WTC11 (cell line): ENCODE results near the gene OR2AJ1. TPM values are rescaled to one million over a fixed set of nuclear protein-coding genes. Genes with fewer than 3 reads are reported as not detected.

ENCODE experiments used
- ATAC-seq: fragments of 200-7000 bp; cut with Tn5 transposase; 2 replicates; pipeline ENCODE4 v1.10.0; 2021; ENCODE audit warnings: mild to moderate bottlenecking, moderate library complexity
- CTCF ChIA-PET: fragments of 300-600 bp; sonication (Branson Sonifier 250); formaldehyde crosslinking; loops from one replicate; lab custom pipeline; 2021; ENCODE audit warnings: antibody characterized with exemption; lab: Charles Lee
- POLR2A ChIA-PET: fragments of 350-600 bp; sonication (Branson Sonifier 250); formaldehyde crosslinking; loops from one replicate; lab custom pipeline; 2021; ENCODE audit warnings: antibody characterized with exemption; lab: Charles Lee
- DNase-seq: peaks from one replicate; pipeline ENCODE4 v3.0.0; 2021; ENCODE audit warnings: low spot score
- H3K27ac Mint-ChIP-seq: 2 replicates; pipeline ENCODE4 v1.8.0; 2021; ENCODE audit warnings: mixed read lengths
- H3K27me3 Mint-ChIP-seq: 2 replicates; pipeline ENCODE4 v1.8.0; 2021; ENCODE audit warnings: low read depth, mild to moderate bottlenecking, moderate library complexity, mixed read lengths
- H3K36me3 Mint-ChIP-seq: 2 replicates; pipeline ENCODE4 v1.8.0; 2021; ENCODE audit warnings: mixed read lengths
- H3K4me1 Mint-ChIP-seq: 2 replicates; pipeline ENCODE4 v1.8.0; 2022; ENCODE audit warnings: mixed read lengths
- H3K4me3 Mint-ChIP-seq: 2 replicates; pipeline ENCODE4 v1.8.0; 2021; ENCODE audit warnings: mild to moderate bottlenecking, moderate library complexity, mixed read lengths
- H3K9me3 Mint-ChIP-seq: 2 replicates; pipeline ENCODE4 v1.8.0; 2021; ENCODE audit warnings: mixed read lengths
- ARID4B ChIP-seq: sonication (generic); formaldehyde crosslinking; IDR thresholded peaks from 2 replicates; pipeline ENCODE4 v1.8.0; 2023; ENCODE audit warnings: missing genetic modification reagents, mild to moderate bottlenecking, borderline replicate concordance
- ATF6 ChIP-seq: sonication (generic); formaldehyde crosslinking; IDR thresholded peaks from 2 replicates; pipeline ENCODE4 v1.8.1; 2023; ENCODE audit warnings: mild to moderate bottlenecking, missing genetic modification reagents
- EMX1 ChIP-seq: fragments of 250-450 bp; sonication (Bioruptor Pico); IDR thresholded peaks from 2 replicates; pipeline ENCODE4 v1.8.0; 2021; ENCODE audit warnings: mild to moderate bottlenecking
- GABPB1 ChIP-seq: sonication (generic); formaldehyde crosslinking; IDR thresholded peaks from 2 replicates; pipeline ENCODE4 v1.8.1; 2023; ENCODE audit warnings: mild to moderate bottlenecking, missing genetic modification reagents
- MXD4 ChIP-seq: fragments of 250-450 bp; sonication (Bioruptor Pico); IDR thresholded peaks from 2 replicates; pipeline ENCODE4 v1.8.0; 2021; ENCODE audit warnings: mild to moderate bottlenecking, moderate library complexity, borderline replicate concordance
- NFATC4 ChIP-seq: fragments of 250-450 bp; sonication (Bioruptor Pico); IDR thresholded peaks from 2 replicates; pipeline ENCODE4 v1.9.0; 2021; ENCODE audit warnings: mild to moderate bottlenecking
- NFE2L1 ChIP-seq: sonication (generic); formaldehyde crosslinking; IDR thresholded peaks from 2 replicates; pipeline ENCODE4 v1.8.1; 2023; ENCODE audit warnings: missing genetic modification reagents
- NR1H2 ChIP-seq: sonication (generic); formaldehyde crosslinking; IDR thresholded peaks from 2 replicates; pipeline ENCODE4 v1.9.0; 2021; ENCODE audit warnings: mild to moderate bottlenecking, moderate library complexity, missing genetic modification reagents
- ZBTB21 ChIP-seq: sonication (generic); formaldehyde crosslinking; IDR thresholded peaks from 2 replicates; pipeline ENCODE4 v1.8.1; 2023; ENCODE audit warnings: mild to moderate bottlenecking, missing genetic modification reagents, borderline replicate concordance
- ZNF317 ChIP-seq: sonication (generic); formaldehyde crosslinking; IDR thresholded peaks from 2 replicates; pipeline ENCODE4 v1.8.1; 2023; ENCODE audit warnings: low read depth, mild to moderate bottlenecking, moderate library complexity, missing genetic modification reagents, borderline replicate concordance
- total RNA-seq: library from RNA; stranded (reverse); gene quantifications from 3 replicates; pipeline ENCODE4 v1.2.3, GENCODE V29; 2021
- TF ChIP-seq, protein P1 (sequence below): sonication (generic); formaldehyde crosslinking; IDR thresholded peaks from 2 replicates; pipeline ENCODE4 v1.8.0; 2023; ENCODE audit warnings: missing genetic modification reagents
- TF ChIP-seq, protein P2 (sequence below): sonication (generic); formaldehyde crosslinking; IDR thresholded peaks from 2 replicates; pipeline ENCODE4 v1.8.0; 2022; ENCODE audit warnings: missing genetic modification reagents
- TF ChIP-seq, protein P3 (sequence below): fragments of 250-450 bp; sonication (Bioruptor Pico); IDR thresholded peaks from 2 replicates; pipeline ENCODE4 v1.9.0; 2021; ENCODE audit warnings: moderate library complexity, mild to moderate bottlenecking, inconsistent platforms, borderline replicate concordance
- TF ChIP-seq, protein P4 (sequence below): sonication (generic); formaldehyde crosslinking; IDR thresholded peaks from 2 replicates; pipeline ENCODE4 v1.8.0; 2022; ENCODE audit warnings: mild to moderate bottlenecking, missing genetic modification reagents
- TF ChIP-seq, protein P5 (sequence below): fragments of 250-450 bp; sonication (Bioruptor Pico); IDR thresholded peaks from 2 replicates; pipeline ENCODE4 v2.1.2; 2022; ENCODE audit warnings: mild to moderate bottlenecking, moderate library complexity

The OR2AJ1 gene
- total RNA-seq, 1 experiment from 2014 or later, result not detected

DNA sequence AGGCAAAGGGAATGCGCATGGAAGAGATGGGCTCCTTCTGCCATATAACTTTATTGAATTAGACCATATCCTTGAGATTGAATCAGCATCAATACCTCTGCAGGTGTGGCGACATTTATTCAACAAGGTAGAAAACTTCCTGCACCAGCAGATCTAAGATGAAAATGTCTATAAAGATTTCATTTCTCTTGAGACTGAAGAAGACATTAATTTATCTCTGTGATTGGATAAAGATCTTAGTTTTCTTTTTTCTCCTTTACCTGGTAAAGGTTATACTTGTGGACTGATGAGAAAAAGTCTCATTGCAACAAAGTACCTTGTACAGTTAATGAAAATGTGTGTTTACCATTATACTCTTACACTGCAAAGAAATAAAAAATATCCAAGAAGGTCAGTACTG lies 4.7 kb upstream of the OR2AJ1 start, which contains the start of gene OR2T8:
Gene OR2T8 (plus strand): TSS at position 301 of the 400 bp plus-strand sequence. CDS start 766 bp downstream, outside the sequence.
- ChIA-PET CTCF (no interaction called here), POLR2A (no interaction called here)
- Mint-ChIP-seq H3K4me3 (no peak within 1 kb of the TSS), H3K36me3 (peaks cover 14% of the 10 kb centered on the region; the same call in 1 of the 2 replicates), H3K27ac (no peak within 1 kb of the TSS), H3K27me3 (peaks cover 3% of the 10 kb centered on the region), H3K9me3 (peaks cover 44% of the 10 kb centered on the region), H3K4me1 (0 out of 2 replicates have a peak, but pooled peaks cover 3% of the 10 kb centered on the region)
- no peak for ATAC-seq
- TF ChIP-seq, protein P1, sequence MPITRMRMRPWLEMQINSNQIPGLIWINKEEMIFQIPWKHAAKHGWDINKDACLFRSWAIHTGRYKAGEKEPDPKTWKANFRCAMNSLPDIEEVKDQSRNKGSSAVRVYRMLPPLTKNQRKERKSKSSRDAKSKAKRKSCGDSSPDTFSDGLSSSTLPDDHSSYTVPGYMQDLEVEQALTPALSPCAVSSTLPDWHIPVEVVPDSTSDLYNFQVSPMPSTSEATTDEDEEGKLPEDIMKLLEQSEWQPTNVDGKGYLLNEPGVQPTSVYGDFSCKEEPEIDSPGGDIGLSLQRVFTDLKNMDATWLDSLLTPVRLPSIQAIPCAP (CRISPR knock-in tag), result no peak
- DNase-seq, result no peak

- ATAC-seq (peak; percentile 73), DNase-seq (peak; percentile 21)
- CTCF ChIA-PET, result no interaction called here
- Mint-ChIP-seq H3K4me3 (no peak overlapping the region), H3K9me3 (peaks cover 48% of the 10 kb centered on the region), H3K27ac (no peak overlapping the region), H3K36me3 (peaks cover 16% of the 10 kb centered on the region), H3K4me1 (0 out of 2 replicates have a peak, but pooled peaks cover 3% of the 10 kb centered on the region), H3K27me3 (peaks cover 5% of the 10 kb centered on the region)
- no peak for TF ChIP-seq NR1H2 (CRISPR knock-in tag)
- TF ChIP-seq MXD4 (CRISPR knock-in tag), result no peak
- TF ChIP-seq EMX1 (CRISPR knock-in tag), result no peak
- no peak for TF ChIP-seq NFATC4
- no peak for TF ChIP-seq GABPB1 (CRISPR knock-in tag)
- no peak for TF ChIP-seq ZBTB21 (CRISPR knock-in tag)
- TF ChIP-seq ATF6 (CRISPR knock-in tag), result no peak
- TF ChIP-seq, protein P2, sequence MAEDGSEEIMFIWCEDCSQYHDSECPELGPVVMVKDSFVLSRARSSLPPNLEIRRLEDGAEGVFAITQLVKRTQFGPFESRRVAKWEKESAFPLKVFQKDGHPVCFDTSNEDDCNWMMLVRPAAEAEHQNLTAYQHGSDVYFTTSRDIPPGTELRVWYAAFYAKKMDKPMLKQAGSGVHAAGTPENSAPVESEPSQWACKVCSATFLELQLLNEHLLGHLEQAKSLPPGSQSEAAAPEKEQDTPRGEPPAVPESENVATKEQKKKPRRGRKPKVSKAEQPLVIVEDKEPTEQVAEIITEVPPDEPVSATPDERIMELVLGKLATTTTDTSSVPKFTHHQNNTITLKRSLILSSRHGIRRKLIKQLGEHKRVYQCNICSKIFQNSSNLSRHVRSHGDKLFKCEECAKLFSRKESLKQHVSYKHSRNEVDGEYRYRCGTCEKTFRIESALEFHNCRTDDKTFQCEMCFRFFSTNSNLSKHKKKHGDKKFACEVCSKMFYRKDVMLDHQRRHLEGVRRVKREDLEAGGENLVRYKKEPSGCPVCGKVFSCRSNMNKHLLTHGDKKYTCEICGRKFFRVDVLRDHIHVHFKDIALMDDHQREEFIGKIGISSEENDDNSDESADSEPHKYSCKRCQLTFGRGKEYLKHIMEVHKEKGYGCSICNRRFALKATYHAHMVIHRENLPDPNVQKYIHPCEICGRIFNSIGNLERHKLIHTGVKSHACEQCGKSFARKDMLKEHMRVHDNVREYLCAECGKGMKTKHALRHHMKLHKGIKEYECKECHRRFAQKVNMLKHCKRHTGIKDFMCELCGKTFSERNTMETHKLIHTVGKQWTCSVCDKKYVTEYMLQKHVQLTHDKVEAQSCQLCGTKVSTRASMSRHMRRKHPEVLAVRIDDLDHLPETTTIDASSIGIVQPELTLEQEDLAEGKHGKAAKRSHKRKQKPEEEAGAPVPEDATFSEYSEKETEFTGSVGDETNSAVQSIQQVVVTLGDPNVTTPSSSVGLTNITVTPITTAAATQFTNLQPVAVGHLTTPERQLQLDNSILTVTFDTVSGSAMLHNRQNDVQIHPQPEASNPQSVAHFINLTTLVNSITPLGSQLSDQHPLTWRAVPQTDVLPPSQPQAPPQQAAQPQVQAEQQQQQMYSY (CRISPR knock-in tag), result no peak
- TF ChIP-seq NFE2L1, result no peak
- no peak for TF ChIP-seq ZNF317 (CRISPR knock-in tag)
- no peak for TF ChIP-seq ARID4B (CRISPR knock-in tag)
- TF ChIP-seq, protein P3, sequence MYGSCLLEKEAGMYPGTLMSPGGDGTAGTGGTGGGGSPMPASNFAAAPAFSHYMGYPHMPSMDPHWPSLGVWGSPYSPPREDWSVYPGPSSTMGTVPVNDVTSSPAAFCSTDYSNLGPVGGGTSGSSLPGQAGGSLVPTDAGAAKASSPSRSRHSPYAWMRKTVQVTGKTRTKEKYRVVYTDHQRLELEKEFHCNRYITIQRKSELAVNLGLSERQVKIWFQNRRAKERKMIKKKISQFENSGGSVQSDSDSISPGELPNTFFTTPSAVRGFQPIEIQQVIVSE (CRISPR knock-in tag), result no peak
- TF ChIP-seq, protein P4, sequence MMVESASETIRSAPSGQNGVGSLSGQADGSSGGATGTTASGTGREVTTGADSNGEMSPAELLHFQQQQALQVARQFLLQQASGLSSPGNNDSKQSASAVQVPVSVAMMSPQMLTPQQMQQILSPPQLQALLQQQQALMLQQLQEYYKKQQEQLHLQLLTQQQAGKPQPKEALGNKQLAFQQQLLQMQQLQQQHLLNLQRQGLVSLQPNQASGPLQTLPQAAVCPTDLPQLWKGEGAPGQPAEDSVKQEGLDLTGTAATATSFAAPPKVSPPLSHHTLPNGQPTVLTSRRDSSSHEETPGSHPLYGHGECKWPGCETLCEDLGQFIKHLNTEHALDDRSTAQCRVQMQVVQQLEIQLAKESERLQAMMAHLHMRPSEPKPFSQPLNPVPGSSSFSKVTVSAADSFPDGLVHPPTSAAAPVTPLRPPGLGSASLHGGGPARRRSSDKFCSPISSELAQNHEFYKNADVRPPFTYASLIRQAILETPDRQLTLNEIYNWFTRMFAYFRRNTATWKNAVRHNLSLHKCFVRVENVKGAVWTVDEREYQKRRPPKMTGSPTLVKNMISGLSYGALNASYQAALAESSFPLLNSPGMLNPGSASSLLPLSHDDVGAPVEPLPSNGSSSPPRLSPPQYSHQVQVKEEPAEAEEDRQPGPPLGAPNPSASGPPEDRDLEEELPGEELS (CRISPR knock-in tag), result no peak
- TF ChIP-seq, protein P5, sequence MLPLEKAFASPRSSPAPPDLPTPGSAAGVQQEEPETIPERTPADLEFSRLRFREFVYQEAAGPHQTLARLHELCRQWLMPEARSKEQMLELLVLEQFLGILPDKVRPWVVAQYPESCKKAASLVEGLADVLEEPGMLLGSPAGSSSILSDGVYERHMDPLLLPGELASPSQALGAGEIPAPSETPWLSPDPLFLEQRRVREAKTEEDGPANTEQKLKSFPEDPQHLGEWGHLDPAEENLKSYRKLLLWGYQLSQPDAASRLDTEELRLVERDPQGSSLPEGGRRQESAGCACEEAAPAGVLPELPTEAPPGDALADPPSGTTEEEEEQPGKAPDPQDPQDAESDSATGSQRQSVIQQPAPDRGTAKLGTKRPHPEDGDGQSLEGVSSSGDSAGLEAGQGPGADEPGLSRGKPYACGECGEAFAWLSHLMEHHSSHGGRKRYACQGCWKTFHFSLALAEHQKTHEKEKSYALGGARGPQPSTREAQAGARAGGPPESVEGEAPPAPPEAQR, result no peak
- POLR2A ChIA-PET, result no interaction called here
Observed at GRCh38 chr1:247923941-247924340, 748 bp upstream of the OR2AJ1 start.
